Smooth muscle cell (in vitro differentiated cells): ENCODE data around the gene TMX4. TPM values are rescaled to one million over a fixed set of nuclear protein-coding genes. Genes with fewer than 3 reads are reported as not detected.
A peak's percentile ranks its signal among the peaks of the same experiment; 100 is the strongest.

Experiments used
- DNase-seq: peaks from one replicate; lab custom pipeline; 2025; ENCODE audit not compliant: unreplicated experiment; lab: John Stamatoyannopoulos, UW
- H2AFZ ChIP-seq: fragments of 200-600 bp; sonication (generic); 2 replicates; pipeline ENCODE4 v1.6.0; 2016; ENCODE audit warnings: antibody characterized with exemption, low read depth, mild to moderate bottlenecking
- H3F3A ChIP-seq: fragments of 200-600 bp; sonication (generic); 2 replicates; pipeline ENCODE4 v1.6.0; 2017; ENCODE audit warnings: antibody characterized with exemption, low read depth
- H3K27ac ChIP-seq: fragments of 200-600 bp; sonication (generic); 2 replicates; pipeline ENCODE4 v1.5.1; 2016; ENCODE audit warnings: low read depth, mild to moderate bottlenecking
- H3K27me3 ChIP-seq: fragments of 200-600 bp; sonication (generic); 2 replicates; pipeline ENCODE4 v1.6.1; 2016; ENCODE audit warnings: low read depth, mild to moderate bottlenecking
- H3K36me3 ChIP-seq: fragments of 200-600 bp; sonication (generic); 2 replicates; pipeline ENCODE4 v1.5.1; 2016; ENCODE audit warnings: low read depth
- H3K4me1 ChIP-seq: fragments of 200-600 bp; sonication (generic); 2 replicates; pipeline ENCODE4 v1.5.1; 2016; ENCODE audit warnings: low read depth
- H3K4me2 ChIP-seq: fragments of 200-600 bp; sonication (generic); 2 replicates; pipeline ENCODE4 v1.6.0; 2016; ENCODE audit warnings: mild to moderate bottlenecking
- H3K4me3 ChIP-seq: fragments of 200-600 bp; sonication (generic); 2 replicates; pipeline ENCODE4 v1.5.1; 2016; ENCODE audit warnings: mild to moderate bottlenecking
- H3K79me2 ChIP-seq: fragments of 200-600 bp; sonication (generic); 2 replicates; pipeline ENCODE4 v1.6.0; 2016; ENCODE audit warnings: low read depth, mild to moderate bottlenecking
- H3K9ac ChIP-seq: fragments of 200-600 bp; sonication (generic); 2 replicates; pipeline ENCODE4 v1.6.0; 2016; ENCODE audit warnings: low read depth
- H3K9me3 ChIP-seq: fragments of 200-600 bp; sonication (generic); replicated peaks from 2 replicates; pipeline ENCODE4 v1.5.1; 2016; ENCODE audit warnings: low read depth
- H4K20me1 ChIP-seq: fragments of 200-600 bp; sonication (generic); 2 replicates; pipeline ENCODE4 v1.6.0; 2016; ENCODE audit warnings: low read depth
- CTCF ChIP-seq: fragments of 200-600 bp; sonication (generic); IDR thresholded peaks from 2 replicates; pipeline ENCODE4 v1.5.1; 2017; ENCODE audit warnings: borderline replicate concordance, mild to moderate bottlenecking, antibody characterized with exemption; ENCODE audit not compliant: insufficient read depth, poor library complexity, severe bottlenecking
- WGBS: methylation state at CpG from one replicate; pipeline ENCODE4 v1.1.7; 2016; ENCODE audit warnings: low lambda C conversion rate; 5-methylcytosine and 5-hydroxymethylcytosine counted together
- polyA plus RNA-seq: library from polyadenylated mRNA; unstranded; fragments of >200 nt; fragmentation: Nextera tagmentation; extraction: Ambion mirVana; gene quantifications from 2 replicates; pipeline ENCODE4 v1.2.1, GENCODE V29; 2016
- total RNA-seq: library from RNA; depleted of rRNA; stranded (reverse); fragments of >200 nt; gene quantifications from 2 replicates; pipeline ENCODE4 v1.2.3, GENCODE V29; 2014

The TMX4 gene
- total and polyA plus RNA-seq, 2 experiments from 2014 or later = 13.9 to 14.1 TPM

- H2AFZ ChIP-seq = no peak overlapping the region
- TF ChIP-seq CTCF = peak; percentile 85
- H3K4me2 ChIP-seq = peak overlapping the region; percentile 58
- no peaks in the 10 kb centered on the region for H3K79me2 ChIP-seq
- no peaks in the 10 kb centered on the region for H3K4me1 ChIP-seq
- H4K20me1 ChIP-seq = no peaks in the 10 kb centered on the region
- H3K27ac ChIP-seq = no peak overlapping the region
- WGBS = 38% methylated on average over 13 of the region's 13 CpGs
- H3K36me3 ChIP-seq = no peaks in the 10 kb centered on the region
- H3K4me3 ChIP-seq = no peak overlapping the region
- no peaks in the 10 kb centered on the region for H3K9me3 ChIP-seq
- H3K9ac ChIP-seq = no peak overlapping the region
- no peaks in the 10 kb centered on the region for H3F3A ChIP-seq
- no peak for DNase-seq
- H3K27me3 ChIP-seq = peaks cover 32% of the 10 kb centered on the region
These were observed 24.2 kb upstream of the TMX4 start for GRCh38 chr20:8043687-8044282.

GRCh38 chr20:8039042-8039441 lies 19.5 kb upstream of the TMX4 start:
- Histone ChIP-seq H3K4me2 (no peak overlapping the region), H3K4me3 (no peak overlapping the region), H3F3A (no peaks in the 10 kb centered on the region), H3K36me3 (no peaks in the 10 kb centered on the region), H3K9me3 (no peaks in the 10 kb centered on the region), H3K4me1 (no peaks in the 10 kb centered on the region), H3K27ac (no peak overlapping the region), H3K9ac (no peak overlapping the region), H2AFZ (no peak overlapping the region), H4K20me1 (no peaks in the 10 kb centered on the region), H3K79me2 (no peaks in the 10 kb centered on the region), H3K27me3 (peaks cover 53% of the 10 kb centered on the region)
- 80% methylated on average over 2 of the region's 2 CpGs for WGBS
- no peak for DNase-seq
- no peak for TF ChIP-seq CTCF

- Histone ChIP-seq H3K4me2 (no peak overlapping the region), H3K27ac (no peak overlapping the region), H3K4me3 (no peak overlapping the region), H3K4me1 (no peaks in the 10 kb centered on the region), H2AFZ (no peak overlapping the region), H3K79me2 (no peaks in the 10 kb centered on the region), H3K36me3 (no peaks in the 10 kb centered on the region), H4K20me1 (no peaks in the 10 kb centered on the region), H3K9ac (no peak overlapping the region), H3K27me3 (peaks cover 45% of the 10 kb centered on the region), H3F3A (no peaks in the 10 kb centered on the region), H3K9me3 (no peaks in the 10 kb centered on the region)
- TF ChIP-seq CTCF = no peak
- DNase-seq = no peak
- WGBS = 95% methylated on average over 2 of the region's 2 CpGs
These were observed 17.2 kb upstream of the TMX4 start for GRCh38 chr20:8036771-8037170.
